GM19468 (cell line): Measurements from ENCODE around the gene ODF4.

Source experiments
- ATAC-seq: cut with Tn5 transposase; IDR thresholded peaks from one replicate; pipeline ENCODE4 v1.9.1; 2021; ENCODE audit warnings: mild to moderate bottlenecking, moderate library complexity, moderate number of reproducible peaks; ENCODE audit not compliant: unreplicated experiment; ENCODE audit errors: extremely low read depth

ODF4 gene, protein sequence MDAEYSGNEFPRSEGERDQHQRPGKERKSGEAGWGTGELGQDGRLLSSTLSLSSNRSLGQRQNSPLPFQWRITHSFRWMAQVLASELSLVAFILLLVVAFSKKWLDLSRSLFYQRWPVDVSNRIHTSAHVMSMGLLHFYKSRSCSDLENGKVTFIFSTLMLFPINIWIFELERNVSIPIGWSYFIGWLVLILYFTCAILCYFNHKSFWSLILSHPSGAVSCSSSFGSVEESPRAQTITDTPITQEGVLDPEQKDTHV

GRCh38 chr17:8339540-8339939 lies at the start of gene ODF4:
ODF4 (plus strand) TSS chr17:8339840; CDS start chr17:8340052, 212 bp downstream.
- no peak for ATAC-seq

- ATAC-seq, result no peak
These were observed 49.6 kb upstream of the ODF4 start for GRCh38 chr17:8290043-8290442.

DNA sequence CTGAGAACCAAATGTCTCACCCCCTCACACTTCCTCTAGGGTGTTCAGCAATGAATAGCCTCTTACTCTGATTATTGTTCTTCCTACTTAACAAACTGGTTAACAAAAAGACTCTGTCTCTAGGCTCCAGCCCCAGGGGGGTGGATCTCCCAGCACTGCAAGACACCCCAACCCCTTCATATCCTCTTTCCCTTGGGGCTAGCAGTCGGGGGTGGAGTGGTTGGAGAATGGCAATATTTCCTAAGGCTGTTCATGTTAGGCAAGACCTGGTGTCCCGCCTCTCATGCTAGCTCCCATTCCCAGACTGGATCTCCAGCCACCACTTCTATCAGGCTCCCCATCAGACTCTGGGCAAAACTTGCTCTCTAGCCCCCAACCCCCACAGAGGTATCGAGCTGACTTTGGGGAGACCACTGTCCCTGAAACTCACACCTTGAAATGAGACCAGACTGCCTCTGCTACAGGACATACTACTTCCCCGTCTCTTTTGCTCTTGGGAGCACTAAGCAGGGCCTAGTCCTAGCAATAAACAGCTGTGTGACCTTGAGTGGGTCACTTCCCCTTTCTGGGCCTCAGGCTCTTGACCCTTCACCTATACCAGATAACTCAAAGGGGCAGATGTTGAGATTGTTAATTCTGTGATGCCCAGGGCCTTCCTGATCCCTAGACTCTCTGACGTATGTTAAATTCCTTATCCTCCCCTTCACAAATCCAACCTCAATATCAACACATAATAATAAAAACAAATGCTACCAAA lies 46.8 kb upstream of the ODF4 start:
- ATAC-seq, result no peak

DNA sequence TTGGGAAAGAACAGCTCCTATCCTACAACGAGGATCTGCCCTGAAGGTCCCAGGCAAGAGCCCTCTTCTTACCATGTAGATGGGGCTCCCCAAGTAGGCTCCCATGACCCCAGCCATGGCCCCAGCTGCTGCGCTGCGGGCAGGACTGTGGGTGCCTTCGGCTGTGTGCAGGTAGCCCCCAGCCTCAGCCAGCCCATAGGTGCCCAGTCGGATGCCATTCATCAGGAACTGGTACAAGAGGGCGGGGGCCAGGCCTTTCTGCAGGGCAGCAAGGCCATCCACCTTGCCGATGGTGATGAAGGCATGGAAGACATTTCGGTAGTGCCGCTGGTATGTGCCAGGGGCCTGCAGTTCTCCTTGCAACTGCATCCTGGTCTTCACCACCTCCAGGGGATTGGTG lies 45.3 kb upstream of the ODF4 start:
- ATAC-seq, result no peak

GRCh38 chr17:8294814-8295316 lies 44.8 kb upstream of the ODF4 start:
- no peak for ATAC-seq

GRCh38 chr17:8300226-8300625 lies 39.4 kb upstream of the ODF4 start:
- ATAC-seq, result no peak

- no peak for ATAC-seq
These were observed 38.9 kb upstream of the ODF4 start for GRCh38 chr17:8300627-8301242.

DNA sequence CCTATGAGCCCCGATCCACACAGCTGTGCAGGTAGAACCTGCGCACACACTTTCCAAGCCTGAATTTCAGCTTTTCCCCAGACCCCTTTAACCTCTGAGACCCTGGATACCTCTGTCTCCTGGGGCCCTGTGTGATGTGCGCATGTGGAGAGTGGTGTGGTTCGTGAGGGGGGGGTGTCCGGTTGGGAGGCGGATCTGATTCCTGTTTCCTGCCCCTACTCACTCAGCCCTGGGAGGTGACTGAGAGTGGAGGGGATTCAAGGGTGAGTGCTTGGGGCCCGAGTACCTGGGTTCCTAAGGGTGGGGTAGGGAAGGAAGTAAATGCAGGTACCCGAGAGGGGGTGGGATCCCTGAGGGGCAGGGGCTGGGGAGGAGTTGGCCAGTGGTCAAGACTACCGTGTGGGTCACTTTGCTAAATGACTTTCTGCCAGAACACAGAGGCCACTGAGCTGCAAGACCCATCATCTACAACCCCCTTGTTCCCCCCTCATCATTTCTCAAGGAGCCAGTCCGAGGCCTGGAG lies 29.0 kb upstream of the ODF4 start:
- no peak for ATAC-seq

- ATAC-seq, result no peak
These were observed 28.4 kb upstream of the ODF4 start for GRCh38 chr17:8311131-8311790.

DNA sequence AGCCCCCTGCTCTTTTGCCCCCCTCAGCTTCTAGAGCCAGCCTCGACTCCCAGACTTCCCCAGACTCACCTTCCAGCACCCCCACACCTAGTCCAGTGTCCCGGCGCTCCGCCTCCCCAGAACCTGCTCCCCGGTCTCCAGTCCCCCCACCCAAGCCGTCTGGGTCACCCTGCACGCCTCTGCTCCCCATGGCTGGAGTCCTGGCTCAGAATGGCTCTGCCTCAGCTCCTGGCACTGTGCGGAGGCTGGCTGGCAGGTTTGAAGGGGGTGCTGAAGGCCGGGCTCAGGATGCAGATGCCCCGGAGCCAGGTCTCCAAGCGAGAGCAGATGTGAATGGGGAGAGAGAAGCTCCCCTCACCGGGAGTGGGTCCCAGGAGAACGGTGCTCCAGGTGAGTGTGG lies 27.4 kb upstream of the ODF4 start:
- no peak for ATAC-seq

DNA sequence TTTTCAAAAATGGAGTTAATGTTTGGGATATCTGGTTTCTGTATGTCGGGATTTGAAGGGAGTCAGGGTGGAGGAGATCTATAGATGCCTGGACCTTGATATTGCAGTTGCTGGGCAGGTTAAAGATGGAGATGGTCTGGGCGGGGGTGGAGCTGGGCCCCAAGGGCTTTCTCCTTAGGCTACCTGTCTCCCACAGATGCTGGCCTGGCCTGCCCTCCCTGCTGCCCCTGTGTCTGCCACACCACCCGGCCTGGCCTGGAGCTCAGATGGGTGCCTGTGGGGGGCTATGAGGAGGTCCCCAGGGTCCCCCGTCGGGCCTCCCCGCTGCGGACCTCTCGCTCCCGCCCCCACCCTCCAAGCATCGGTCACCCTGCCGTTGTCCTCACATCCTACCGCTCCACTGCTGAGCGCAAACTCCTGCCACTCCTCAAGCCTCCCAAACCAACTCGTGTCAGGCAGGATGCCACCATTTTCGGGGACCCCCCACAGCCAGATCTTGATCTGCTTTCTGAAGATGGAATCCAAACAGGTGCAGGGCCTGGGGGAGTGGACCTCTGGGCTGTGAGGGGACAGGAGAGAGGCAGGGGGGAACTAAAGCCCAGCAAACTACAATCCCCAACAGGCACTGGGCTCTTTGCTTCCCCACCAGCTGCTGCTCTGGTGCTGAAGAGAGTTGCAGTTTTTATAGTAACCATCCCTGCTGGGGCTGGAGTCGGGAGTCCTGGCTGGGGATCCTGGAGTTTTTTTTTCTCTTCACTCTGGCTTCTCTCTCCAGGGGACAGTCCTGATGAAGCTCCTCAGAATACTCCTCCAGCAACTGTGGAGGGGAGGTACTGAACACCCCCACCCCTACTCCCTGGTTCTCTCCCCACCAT lies 26.7 kb upstream of the ODF4 start:
- ATAC-seq, result no peak

GRCh38 chr17:8314797-8315763 lies 24.6 kb upstream of the ODF4 start:
- no peak for ATAC-seq

GRCh38 chr17:8315764-8316217 lies 23.8 kb upstream of the ODF4 start:
- ATAC-seq, result no peak

DNA sequence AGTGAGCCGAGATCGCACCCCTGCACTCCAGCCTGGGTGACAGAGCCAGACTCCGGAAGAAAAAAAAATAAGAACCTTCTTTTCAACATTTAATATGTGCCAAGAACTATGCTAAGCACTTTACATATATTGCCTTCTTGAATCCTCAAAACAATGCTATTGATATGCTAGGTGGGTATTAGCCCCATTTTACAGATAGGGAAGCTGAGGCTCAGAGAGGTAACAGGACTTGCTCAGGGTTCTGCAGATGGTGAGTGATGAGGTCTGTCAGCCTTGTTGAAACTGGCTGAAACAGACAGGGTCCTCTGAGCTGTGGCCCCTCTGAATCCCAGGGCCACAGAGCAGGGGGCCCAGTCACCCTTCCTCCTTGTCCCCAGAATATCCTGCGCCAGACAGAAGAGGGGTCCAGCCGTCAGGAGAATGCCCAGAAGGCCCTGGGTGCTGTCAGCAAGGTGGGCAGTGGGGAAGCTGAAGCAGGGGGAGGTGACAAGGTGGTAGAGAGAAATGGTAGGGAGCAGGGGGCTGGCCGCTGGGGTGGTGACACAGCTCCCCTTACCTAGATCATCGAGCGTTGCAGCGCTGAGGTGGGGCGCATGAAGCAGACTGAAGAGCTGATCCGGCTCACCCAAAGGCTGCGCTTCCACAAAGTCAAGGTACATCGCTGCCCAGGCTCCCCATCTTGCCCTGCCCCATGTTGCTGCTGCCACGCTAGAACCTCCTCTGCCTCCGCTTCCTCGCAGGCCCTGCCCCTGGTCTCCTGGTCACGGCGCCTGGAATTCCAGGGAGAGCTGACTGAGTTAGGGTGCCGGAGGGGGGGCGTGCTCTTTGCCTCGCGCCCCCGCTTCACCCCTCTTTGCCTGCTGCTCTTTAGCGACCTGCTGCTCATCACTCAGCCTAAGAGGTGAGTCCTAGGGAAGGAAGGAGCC lies 21.4 kb upstream of the ODF4 start:
- no peak for ATAC-seq

GRCh38 chr17:8320262-8320661 lies 19.4 kb upstream of the ODF4 start:
- ATAC-seq, result no peak

- no peak for ATAC-seq
These were observed 18.6 kb upstream of the ODF4 start for GRCh38 chr17:8320990-8321389.

DNA sequence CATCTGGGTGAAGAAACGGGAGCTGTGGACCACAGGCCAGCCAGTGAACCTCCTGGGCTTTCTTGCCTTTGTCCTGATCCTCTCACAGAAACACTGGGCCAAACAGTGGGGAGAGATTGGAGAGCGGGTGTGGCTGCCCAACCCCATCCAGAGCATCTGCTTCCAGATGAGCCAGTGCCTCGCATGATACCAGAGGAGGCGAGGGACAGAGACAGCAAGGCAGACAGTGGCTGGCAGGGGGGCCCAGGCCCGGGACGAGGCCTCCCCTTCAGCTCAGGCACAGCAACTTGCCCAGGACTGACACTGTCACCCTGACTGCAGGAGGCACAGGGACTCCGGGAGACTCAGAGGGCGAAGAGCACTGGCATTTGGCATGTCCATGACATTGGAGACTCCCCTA lies 17.6 kb upstream of the ODF4 start:
- no peak for ATAC-seq
